GM18909 (cell line): ENCODE results near the gene CDC123.
"Not testable (repeated sequence)": the region's sequence is repeated elsewhere in the genome, so short reads cannot be mapped to it uniquely, and the experiment has no call there.

Source experiments
- ATAC-seq: cut with Tn5 transposase; IDR thresholded peaks from one replicate; pipeline ENCODE4 v1.9.1; 2021; ENCODE audit warnings: mild to moderate bottlenecking; ENCODE audit not compliant: unreplicated experiment, poor library complexity

Gene CDC123

GRCh38 chr10:12228851-12229250 lies 32.9 kb downstream of the CDC123 start:
- ATAC-seq, result no peak

GRCh38 chr10:12234687-12235086 lies 38.7 kb downstream of the CDC123 start:
- ATAC-seq, result not testable (repeated sequence)

- ATAC-seq, result no peak
These were observed 39.2 kb downstream of the CDC123 start for GRCh38 chr10:12235116-12235694.

- ATAC-seq, result no peak
These were observed 39.8 kb downstream of the CDC123 start for GRCh38 chr10:12235796-12236195.

GRCh38 chr10:12237265-12238220 lies 41.6 kb downstream of the CDC123 start:
- no peak for ATAC-seq

GRCh38 chr10:12238821-12239220 lies 42.8 kb downstream of the CDC123 start:
- no peak for ATAC-seq

- no peak for ATAC-seq
These were observed 46.0 kb downstream of the CDC123 start for GRCh38 chr10:12241810-12242529.

GRCh38 chr10:12243864-12244620 lies 48.1 kb downstream of the CDC123 start:
- ATAC-seq, result peak; percentile 50

- ATAC-seq, result no peak
These were observed 54.2 kb downstream of the CDC123 start for GRCh38 chr10:12250181-12250580.

GRCh38 chr10:12250702-12251101 lies 54.7 kb downstream of the CDC123 start:
- not testable (repeated sequence) for ATAC-seq

GRCh38 chr10:12251581-12251980 lies 55.6 kb downstream of the CDC123 start:
- no peak for ATAC-seq

GRCh38 chr10:12252882-12253546 lies 57.0 kb downstream of the CDC123 start:
- ATAC-seq, result no peak

- no peak for ATAC-seq
These were observed 59.1 kb downstream of the CDC123 start for GRCh38 chr10:12255048-12255447.

- no peak for ATAC-seq
These were observed 64.0 kb downstream of the CDC123 start for GRCh38 chr10:12259988-12260387.

- no peak for ATAC-seq
These were observed 66.4 kb downstream of the CDC123 start for GRCh38 chr10:12262278-12262981.

GRCh38 chr10:12264204-12264940 lies 68.4 kb downstream of the CDC123 start:
- peak; percentile 91 for ATAC-seq

- no peak for ATAC-seq
These were observed 73.1 kb downstream of the CDC123 start for GRCh38 chr10:12269056-12269455.

- no peak for ATAC-seq
These were observed 75.2 kb downstream of the CDC123 start for GRCh38 chr10:12271210-12271540.

- ATAC-seq, result not testable (repeated sequence)
These were observed 81.9 kb downstream of the CDC123 start for GRCh38 chr10:12277862-12278261.
